Measurements from ENCODE around the gene CPSF4L. TPM values are rescaled to one million over a fixed set of nuclear protein-coding genes. Genes with fewer than 3 reads are reported as not detected.

CPSF4L gene
- total and polyA plus RNA-seq, 7 experiments from 2014 or later = not detected

GRCh38 chr17:73227944-73228343 is 33.7 kb downstream of the CPSF4L start:
- H3K27ac ChIP-seq (ENCODE audit: low read depth, low read length) = no peak overlapping the region
- DNase-seq (no peak), ATAC-seq (no peak)
- ChIA-PET POLR2A (interaction anchor here (1.0 to 1.8 kb wide), 3 partner anchors 9 to 34 kb away, joined by 3 to 7 read pairs (median 3); no protein-coding TSS in a partner anchor), CTCF (interaction anchor here (1.3 to 1.5 kb wide), 3 partner anchors 501 to 502 kb away, joined by 3 to 4 read pairs (median 4); no protein-coding TSS in a partner anchor)
- Mint-ChIP-seq H3K9me3 (no peaks in the 10 kb centered on the region), H3K27me3 (no peaks in the 10 kb centered on the region), H3K36me3 (peaks cover 0 to 18% (median 4%) of the 10 kb centered on the region in 5 donors), H3K27ac (peak overlapping the region in 2 of 9 donors; percentile 13 to 22), H3K4me1 (peaks cover 47 to 78% (median 66%) of the 10 kb centered on the region in 7 donors), H3K4me3 (peak overlapping the region in 4 of 10 donors; percentile 9 to 49 (median 23))
- H3K4me1 ChIP-seq (ENCODE audit: control insufficient read depth in 2 of 2, insufficient read depth in 2 of 2, low read length in 2 of 2) = peaks cover 28 to 29% of the 10 kb centered on the region in 2 donors
- intact Hi-C loops (cut with micrococcal nuclease) = no loop called here
- no peaks in the 10 kb centered on the region for H3K9me3 ChIP-seq (ENCODE audit: control insufficient read depth in 2 of 3, low read length in 3 of 3)
- peaks cover 0 to 13% (median 0%) of the 10 kb centered on the region in 3 experiments for H3K36me3 ChIP-seq (ENCODE audit: control insufficient read depth in 2 of 3, insufficient read depth in 3 of 3, low read length in 3 of 3)
- H3K27me3 ChIP-seq (ENCODE audit: control insufficient read depth in 2 of 2, insufficient read depth in 2 of 2, low read length in 2 of 2) = no peaks in the 10 kb centered on the region
- no peak overlapping the region for H3K4me3 ChIP-seq (ENCODE audit: low read length)

- no peak for ATAC-seq
- Histone ChIP-seq H3K27ac (ENCODE audit: low read depth, low read length) (no peak overlapping the region), H3K9me3 (ENCODE audit: control insufficient read depth in 2 of 3, low read length in 3 of 3) (no peaks in the 10 kb centered on the region), H3K4me1 (ENCODE audit: control insufficient read depth in 2 of 2, insufficient read depth in 2 of 2, low read length in 2 of 2) (peaks cover 28 to 29% of the 10 kb centered on the region in 2 donors), H3K27me3 (ENCODE audit: control insufficient read depth in 2 of 2, insufficient read depth in 2 of 2, low read length in 2 of 2) (no peaks in the 10 kb centered on the region), H3K4me3 (ENCODE audit: low read length) (no peak overlapping the region), H3K36me3 (ENCODE audit: control insufficient read depth in 2 of 3, insufficient read depth in 3 of 3, low read length in 3 of 3) (peaks cover 0 to 8% (median 0%) of the 10 kb centered on the region in 3 experiments)
- Mint-ChIP-seq H3K4me1 (peaks cover 45 to 76% (median 65%) of the 10 kb centered on the region in 7 donors), H3K27me3 (no peaks in the 10 kb centered on the region), H3K27ac (peak overlapping the region in 5 of 9 donors; percentile 8 to 62 (median 28)), H3K9me3 (no peaks in the 10 kb centered on the region), H3K4me3 (peak overlapping the region in 5 of 10 donors; percentile 1 to 77 (median 13)), H3K36me3 (peaks cover 0 to 17% (median 4%) of the 10 kb centered on the region in 5 donors)
- CTCF ChIA-PET = interaction anchor here (1.5 kb wide), 2 partner anchors 500 to 502 kb away, joined by 4 read pairs; no protein-coding TSS in a partner anchor
- POLR2A ChIA-PET = interaction anchor here (1.0 to 1.5 kb wide), 2 partner anchors 9 to 12 kb away, joined by 3 read pairs; no protein-coding TSS in a partner anchor
- intact Hi-C loops (cut with micrococcal nuclease) = no loop called here
- no peak for DNase-seq
Observed at GRCh38 chr17:73227379-73227778, 34.3 kb downstream of the CPSF4L start.

GRCh38 chr17:73226556-73227172 is 35.0 kb downstream of the CPSF4L start:
- Histone ChIP-seq H3K4me1 (ENCODE audit: control insufficient read depth in 2 of 2, insufficient read depth in 2 of 2, low read length in 2 of 2) (peaks cover 28 to 29% of the 10 kb centered on the region in 2 donors), H3K27me3 (ENCODE audit: control insufficient read depth in 2 of 2, insufficient read depth in 2 of 2, low read length in 2 of 2) (no peaks in the 10 kb centered on the region), H3K4me3 (ENCODE audit: low read length) (no peak overlapping the region), H3K27ac (ENCODE audit: low read depth, low read length) (peak overlapping the region; percentile 18), H3K36me3 (ENCODE audit: control insufficient read depth in 2 of 3, insufficient read depth in 3 of 3, low read length in 3 of 3) (peaks cover 0 to 2% (median 0%) of the 10 kb centered on the region in 3 experiments), H3K9me3 (ENCODE audit: control insufficient read depth in 2 of 3, low read length in 3 of 3) (no peaks in the 10 kb centered on the region)
- intact Hi-C loops (cut with micrococcal nuclease) = no loop called here
- peak overlapping the region in 1 of 10 donors; percentile 34 for H3K4me3 Mint-ChIP-seq
- peak overlapping the region in 3 of 9 donors; percentile 18 to 62 (median 25) for H3K27ac Mint-ChIP-seq
- H3K9me3 Mint-ChIP-seq = no peaks in the 10 kb centered on the region
- peaks cover 45 to 72% (median 65%) of the 10 kb centered on the region in 7 donors for H3K4me1 Mint-ChIP-seq
- CTCF ChIA-PET = interaction anchor here (0.5 to 1.5 kb wide), 4 partner anchors 33 to 501 kb away, joined by 3 to 5 read pairs (median 4); no protein-coding TSS in a partner anchor
- ATAC-seq (no peak), DNase-seq (no peak)
- H3K27me3 Mint-ChIP-seq = no peaks in the 10 kb centered on the region
- peaks cover 0 to 15% (median 4%) of the 10 kb centered on the region in 5 donors for H3K36me3 Mint-ChIP-seq
- POLR2A ChIA-PET = interaction anchor here (1.5 to 1.7 kb wide), 2 partner anchors 10 to 15 kb away, joined by 3 to 5 read pairs; no protein-coding TSS in a partner anchor

- Histone ChIP-seq H3K4me3 (ENCODE audit: low read length) (no peak overlapping the region), H3K4me1 (ENCODE audit: control insufficient read depth in 2 of 2, insufficient read depth in 2 of 2, low read length in 2 of 2) (peaks cover 15 to 18% of the 10 kb centered on the region in 2 donors), H3K27me3 (ENCODE audit: control insufficient read depth in 2 of 2, insufficient read depth in 2 of 2, low read length in 2 of 2) (no peaks in the 10 kb centered on the region), H3K9me3 (ENCODE audit: control insufficient read depth in 2 of 3, low read length in 3 of 3) (no peaks in the 10 kb centered on the region), H3K36me3 (ENCODE audit: control insufficient read depth in 2 of 3, insufficient read depth in 3 of 3, low read length in 3 of 3) (peaks cover 0 to 4% (median 4%) of the 10 kb centered on the region in 3 experiments), H3K27ac (ENCODE audit: low read depth, low read length) (no peak overlapping the region)
- CTCF ChIA-PET = no interaction called here
- H3K9me3 Mint-ChIP-seq = no peaks in the 10 kb centered on the region
- H3K27me3 Mint-ChIP-seq = no peaks in the 10 kb centered on the region
- DNase-seq (no peak), ATAC-seq (no peak)
- POLR2A ChIA-PET = interaction anchor here (1.7 to 2.3 kb wide), 2 partner anchors 10 to 13 kb away, joined by 5 to 8 read pairs; no protein-coding TSS in a partner anchor
- intact Hi-C loops (cut with micrococcal nuclease) = no loop called here
- peaks cover 0 to 15% (median 4%) of the 10 kb centered on the region in 5 donors for H3K36me3 Mint-ChIP-seq
- peak overlapping the region in 2 of 10 donors; percentile 15 to 18 for H3K4me3 Mint-ChIP-seq
- H3K4me1 Mint-ChIP-seq = peaks cover 30 to 56% (median 52%) of the 10 kb centered on the region in 7 donors
- H3K27ac Mint-ChIP-seq = peak overlapping the region in 6 of 9 donors; percentile 10 to 81 (median 52)
Observed at GRCh38 chr17:73224663-73225305, 36.9 kb downstream of the CPSF4L start.

- no peaks in the 10 kb centered on the region for H3K27me3 Mint-ChIP-seq
- Histone ChIP-seq H3K36me3 (ENCODE audit: control insufficient read depth in 2 of 3, insufficient read depth in 3 of 3, low read length in 3 of 3) (peaks cover 0 to 4% (median 4%) of the 10 kb centered on the region in 3 experiments), H3K27me3 (ENCODE audit: control insufficient read depth in 2 of 2, insufficient read depth in 2 of 2, low read length in 2 of 2) (no peaks in the 10 kb centered on the region), H3K4me3 (ENCODE audit: low read length) (no peak overlapping the region), H3K9me3 (ENCODE audit: control insufficient read depth in 2 of 3, low read length in 3 of 3) (no peaks in the 10 kb centered on the region), H3K27ac (ENCODE audit: low read depth, low read length) (no peak overlapping the region), H3K4me1 (ENCODE audit: control insufficient read depth in 2 of 2, insufficient read depth in 2 of 2, low read length in 2 of 2) (peaks cover 15 to 18% of the 10 kb centered on the region in 2 donors)
- peaks cover 0 to 13% (median 5%) of the 10 kb centered on the region in 5 donors for H3K36me3 Mint-ChIP-seq
- H3K27ac Mint-ChIP-seq = peak overlapping the region in 2 of 9 donors; percentile 42 to 81
- intact Hi-C loops (cut with micrococcal nuclease) = no loop called here
- no peak for DNase-seq
- no peak for ATAC-seq
- H3K4me3 Mint-ChIP-seq = no peak overlapping the region
- H3K9me3 Mint-ChIP-seq = no peaks in the 10 kb centered on the region
- ChIA-PET POLR2A (interaction anchor here (2.3 kb wide), 1 partner anchor 9 kb away, joined by 8 read pairs; no protein-coding TSS in a partner anchor), CTCF (no interaction called here)
- H3K4me1 Mint-ChIP-seq = peaks cover 28 to 53% (median 50%) of the 10 kb centered on the region in 7 donors
Observed at GRCh38 chr17:73224237-73224636, 37.4 kb downstream of the CPSF4L start.

GRCh38 chr17:73223626-73224230 is 38.0 kb downstream of the CPSF4L start:
- peak overlapping the region in 3 of 9 donors; percentile 14 to 68 (median 43) for H3K27ac Mint-ChIP-seq
- CTCF ChIA-PET = no interaction called here
- ATAC-seq (no peak), DNase-seq (no peak)
- peaks cover 0 to 4% (median 4%) of the 10 kb centered on the region in 3 experiments for H3K36me3 ChIP-seq (ENCODE audit: control insufficient read depth in 2 of 3, insufficient read depth in 3 of 3, low read length in 3 of 3)
- H3K27me3 Mint-ChIP-seq = no peaks in the 10 kb centered on the region
- peaks cover 0 to 11% (median 8%) of the 10 kb centered on the region in 5 donors for H3K36me3 Mint-ChIP-seq
- peaks cover 22 to 48% (median 45%) of the 10 kb centered on the region in 7 donors for H3K4me1 Mint-ChIP-seq
- peaks cover 15 to 18% of the 10 kb centered on the region in 2 donors for H3K4me1 ChIP-seq (ENCODE audit: control insufficient read depth in 2 of 2, insufficient read depth in 2 of 2, low read length in 2 of 2)
- H3K27ac ChIP-seq (ENCODE audit: low read depth, low read length) = no peak overlapping the region
- POLR2A ChIA-PET = interaction anchor here (2.3 kb wide), 1 partner anchor 9 kb away, joined by 8 read pairs; no protein-coding TSS in a partner anchor
- H3K4me3 Mint-ChIP-seq = no peak overlapping the region
- H3K9me3 Mint-ChIP-seq = no peaks in the 10 kb centered on the region
- no peak overlapping the region for H3K4me3 ChIP-seq (ENCODE audit: low read length)
- intact Hi-C loops (cut with micrococcal nuclease) = no loop called here
- no peaks in the 10 kb centered on the region for H3K27me3 ChIP-seq (ENCODE audit: control insufficient read depth in 2 of 2, insufficient read depth in 2 of 2, low read length in 2 of 2)
- H3K9me3 ChIP-seq (ENCODE audit: control insufficient read depth in 2 of 3, low read length in 3 of 3) = no peaks in the 10 kb centered on the region

Measured in naive thymus-derived CD4-positive, alpha-beta T cell (primary cell).